Neutrophil (primary cell): ENCODE results near the gene NLRC5.

Source experiments
- H3K27ac ChIP-seq: fragments of 200-600 bp; sonication (generic); 2 replicates; pipeline ENCODE4 v1.5.1; 2016; ENCODE audit warnings: mild to moderate bottlenecking, moderate library complexity
- H3K27me3 ChIP-seq: fragments of 200-600 bp; sonication (generic); 2 replicates; pipeline ENCODE4 v1.6.0; 2016; ENCODE audit warnings: mild to moderate bottlenecking
- H3K36me3 ChIP-seq: fragments of 200-600 bp; sonication (generic); 2 replicates; pipeline ENCODE4 v1.5.1; 2017
- H3K4me1 ChIP-seq, 2 experiments: fragments of 200-600 bp in 1 of 2; sonication (generic) in 1 of 2; 1 replicate in 1 of 2; 2 replicates in 1 of 2; pipeline versions ENCODE4 v1.5.1 to v1.6.1; 2013 to 2016; ENCODE audit warnings: low read depth in 1 of 2, low read length in 1 of 2, mild to moderate bottlenecking in 1 of 2, moderate library complexity in 1 of 2; ENCODE audit not compliant: control insufficient read depth in 1 of 2, insufficient read depth in 1 of 2
- H3K4me3 ChIP-seq, 2 experiments: fragments of 200-600 bp in 1 of 2; sonication (generic) in 1 of 2; 1 replicate in 1 of 2; 2 replicates in 1 of 2; pipeline ENCODE4 v1.5.1; 2013 to 2016; ENCODE audit warnings: low read depth in 1 of 2, low read length in 1 of 2, mild to moderate bottlenecking in 1 of 2, moderate library complexity in 1 of 2
- H3K9me3 ChIP-seq: fragments of 200-600 bp; sonication (generic); 2 replicates; pipeline ENCODE4 v1.5.1; 2016
- CTCF ChIP-seq: fragments of 200-600 bp; sonication (generic); IDR thresholded peaks from 2 replicates; pipeline ENCODE4 v1.5.1; 2016; ENCODE audit warnings: antibody characterized with exemption

Gene NLRC5

GRCh38 chr16:56956756-56957155 lies 32.6 kb upstream of the NLRC5 start:
- Histone ChIP-seq H3K36me3 (no peaks in the 10 kb centered on the region), H3K27me3 (no peaks in the 10 kb centered on the region), H3K4me1 (peaks cover 0 to 6% of the 10 kb centered on the region in 2 experiments), H3K9me3 (no peaks in the 10 kb centered on the region), H3K4me3 (no peak overlapping the region), H3K27ac (no peak overlapping the region)
- no peak for TF ChIP-seq CTCF

- Histone ChIP-seq H3K27me3 (no peaks in the 10 kb centered on the region), H3K9me3 (no peaks in the 10 kb centered on the region), H3K4me3 (no peak overlapping the region), H3K36me3 (no peaks in the 10 kb centered on the region), H3K27ac (no peak overlapping the region), H3K4me1 (peaks cover 18 to 22% of the 10 kb centered on the region in 2 experiments)
- no peak for TF ChIP-seq CTCF
Observed at GRCh38 chr16:56960681-56961281, 28.6 kb upstream of the NLRC5 start.

- H3K27me3 ChIP-seq: no peaks in the 10 kb centered on the region
- H3K4me3 ChIP-seq: no peak overlapping the region
- no peak overlapping the region for H3K27ac ChIP-seq
- no peaks in the 10 kb centered on the region for H3K36me3 ChIP-seq
- peaks cover 22 to 26% of the 10 kb centered on the region in 2 experiments for H3K4me1 ChIP-seq
- TF ChIP-seq CTCF: no peak
- H3K9me3 ChIP-seq: no peaks in the 10 kb centered on the region
Observed at GRCh38 chr16:56961386-56961785, 28.0 kb upstream of the NLRC5 start.

- Histone ChIP-seq H3K4me1 (peaks cover 22 to 26% of the 10 kb centered on the region in 2 experiments), H3K4me3 (no peak within 1 kb of the TSS), H3K27ac (no peak within 1 kb of the TSS), H3K27me3 (no peaks in the 10 kb centered on the region), H3K9me3 (no peaks in the 10 kb centered on the region), H3K36me3 (no peaks in the 10 kb centered on the region)
- no peak for TF ChIP-seq CTCF
Observed at GRCh38 chr16:56961851-56962281, 27.5 kb upstream of the NLRC5 start, which contains the start of gene CETP. Gene CETP, plus strand, starts transcription at chr16:56961950. Its CDS starts 30 bp downstream, at chr16:56961980.

- peak overlapping the region in 1 of 2 experiments; percentile 45 for H3K4me3 ChIP-seq
- H3K4me1 ChIP-seq: peaks cover 31 to 36% of the 10 kb centered on the region in 2 experiments
- peak; percentile 94 for TF ChIP-seq CTCF
- H3K27ac ChIP-seq: peak overlapping the region; percentile 71
- no peaks in the 10 kb centered on the region for H3K36me3 ChIP-seq
- no peaks in the 10 kb centered on the region for H3K27me3 ChIP-seq
- no peaks in the 10 kb centered on the region for H3K9me3 ChIP-seq
Observed at GRCh38 chr16:56964243-56965148, 24.9 kb upstream of the NLRC5 start.
